ENCODE data around the gene CHI3L2. TPM values are rescaled to one million over a fixed set of nuclear protein-coding genes. Genes with fewer than 3 reads are reported as not detected.

CHI3L2 gene
- total and polyA plus RNA-seq, 2 of the 4 experiments (the other 2 are of a cell fraction), result 0.18 to 0.19 TPM

GRCh38 chr1:111252786-111253185 is 25.3 kb downstream of the CHI3L2 start:
- H4K8ac ChIP-seq (ENCODE audit: low read depth in 2 of 2, low read length in 2 of 2), result no peak overlapping the region
- DNase-seq (no peak), ATAC-seq (ENCODE audit: low read depth) (no peak)
- ChIA-PET CTCF (no interaction called here), POLR2A (ENCODE audit: unreplicated experiment) (no interaction called here)
- in situ Hi-C loops (cut with MboI; ENCODE audit: low sequenced_read_pairs) (no loop called here), intact Hi-C loops (cut with micrococcal nuclease) (loop anchor here (10.0 kb wide), 1 partner anchor 772 kb away; no protein-coding TSS in a partner anchor), dilution Hi-C loops (cut with HindIII; ENCODE audit: low sequenced_read_pairs, unreplicated experiment) (no loop called here)
- WGBS, 2 experiments (ENCODE audit: extremely low coverage in 2 of 2, insufficient read length in 1 of 2), result no CpG with 5 or more reads among the region's 2 CpGs
- H3K4me3 ChIP-seq (ENCODE audit: insufficient read depth, low read depth, low read length), result no peak overlapping the region
- no peaks in the 10 kb centered on the region for H3K4me1 ChIP-seq (ENCODE audit: control insufficient read depth, insufficient read depth, low read length)
- no peak overlapping the region for H3K4me2 ChIP-seq (ENCODE audit: low read depth, low read length)
- H3K9ac ChIP-seq (ENCODE audit: low read depth, low read length), result no peak overlapping the region
- no peak overlapping the region for H3K18ac ChIP-seq (ENCODE audit: low read depth, low read length)
- no peak overlapping the region for H2AK9ac ChIP-seq (replicated peaks; ENCODE audit: low read depth, low read length, poor library complexity)
- H4K91ac ChIP-seq (ENCODE audit: insufficient read depth, low read depth, low read length), result no peak overlapping the region
- no peak overlapping the region for H4K5ac ChIP-seq (ENCODE audit: low read depth, low read length)
- H3K36me3 ChIP-seq (ENCODE audit: control insufficient read depth, insufficient read depth, low read length), result no peaks in the 10 kb centered on the region
- no peaks in the 10 kb centered on the region for H3K9me1 ChIP-seq (ENCODE audit: insufficient read depth, low read length)
- H3K14ac ChIP-seq (replicated peaks; ENCODE audit: low read depth, low read length), result no peak overlapping the region
- H3K23ac ChIP-seq (ENCODE audit: low read depth, low read length), result no peak overlapping the region
- no peaks in the 10 kb centered on the region for H4K20me1 ChIP-seq (ENCODE audit: insufficient read depth, low read length)
- H3K27me3 ChIP-seq (ENCODE audit: control insufficient read depth, insufficient read depth, low read length), result peaks cover 20% of the 10 kb centered on the region
- no peaks in the 10 kb centered on the region for H3K79me1 ChIP-seq (ENCODE audit: low read depth in 1 of 2, low read length in 2 of 2)
- TF ChIP-seq MAFK (IDR thresholded peaks at IDR 0.05; ENCODE audit: low read depth, low read length) (no peak), USF2 (IDR thresholded peaks at IDR 0.05; ENCODE audit: low read depth, low read length) (no peak), BHLHE40 (IDR thresholded peaks at IDR 0.05; ENCODE audit: low read depth, low read length) (no peak), CHD1 (IDR thresholded peaks at IDR 0.05; ENCODE audit: low read depth, low read length) (no peak), RFX5 (IDR thresholded peaks at IDR 0.05; ENCODE audit: low read depth, low read length) (no peak), RAD21 (IDR thresholded peaks at IDR 0.05; ENCODE audit: low read length) (no peak), NFE2L2 (IDR thresholded peaks at IDR 0.05; ENCODE audit: low read depth, low read length) (no peak), SMC3 (IDR thresholded peaks at IDR 0.05; ENCODE audit: low read depth, low read length) (no peak)
- TF ChIP-seq, protein P1, sequence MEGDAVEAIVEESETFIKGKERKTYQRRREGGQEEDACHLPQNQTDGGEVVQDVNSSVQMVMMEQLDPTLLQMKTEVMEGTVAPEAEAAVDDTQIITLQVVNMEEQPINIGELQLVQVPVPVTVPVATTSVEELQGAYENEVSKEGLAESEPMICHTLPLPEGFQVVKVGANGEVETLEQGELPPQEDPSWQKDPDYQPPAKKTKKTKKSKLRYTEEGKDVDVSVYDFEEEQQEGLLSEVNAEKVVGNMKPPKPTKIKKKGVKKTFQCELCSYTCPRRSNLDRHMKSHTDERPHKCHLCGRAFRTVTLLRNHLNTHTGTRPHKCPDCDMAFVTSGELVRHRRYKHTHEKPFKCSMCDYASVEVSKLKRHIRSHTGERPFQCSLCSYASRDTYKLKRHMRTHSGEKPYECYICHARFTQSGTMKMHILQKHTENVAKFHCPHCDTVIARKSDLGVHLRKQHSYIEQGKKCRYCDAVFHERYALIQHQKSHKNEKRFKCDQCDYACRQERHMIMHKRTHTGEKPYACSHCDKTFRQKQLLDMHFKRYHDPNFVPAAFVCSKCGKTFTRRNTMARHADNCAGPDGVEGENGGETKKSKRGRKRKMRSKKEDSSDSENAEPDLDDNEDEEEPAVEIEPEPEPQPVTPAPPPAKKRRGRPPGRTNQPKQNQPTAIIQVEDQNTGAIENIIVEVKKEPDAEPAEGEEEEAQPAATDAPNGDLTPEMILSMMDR (conservative IDR thresholded peaks at IDR 0.05; ENCODE audit: low read depth, low read length), result no peak
- TF ChIP-seq, protein P2, sequence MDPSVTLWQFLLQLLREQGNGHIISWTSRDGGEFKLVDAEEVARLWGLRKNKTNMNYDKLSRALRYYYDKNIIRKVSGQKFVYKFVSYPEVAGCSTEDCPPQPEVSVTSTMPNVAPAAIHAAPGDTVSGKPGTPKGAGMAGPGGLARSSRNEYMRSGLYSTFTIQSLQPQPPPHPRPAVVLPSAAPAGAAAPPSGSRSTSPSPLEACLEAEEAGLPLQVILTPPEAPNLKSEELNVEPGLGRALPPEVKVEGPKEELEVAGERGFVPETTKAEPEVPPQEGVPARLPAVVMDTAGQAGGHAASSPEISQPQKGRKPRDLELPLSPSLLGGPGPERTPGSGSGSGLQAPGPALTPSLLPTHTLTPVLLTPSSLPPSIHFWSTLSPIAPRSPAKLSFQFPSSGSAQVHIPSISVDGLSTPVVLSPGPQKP (IDR thresholded peaks at IDR 0.05; ENCODE audit: borderline replicate concordance, low read depth, low read length), result no peak
- no peak overlapping the region for H3K56ac ChIP-seq (ENCODE audit: extremely low read depth, insufficient read depth, low read length)
- no peak overlapping the region for H3K4ac ChIP-seq (ENCODE audit: low read depth, low read length)
- no peak overlapping the region for H2BK120ac ChIP-seq (ENCODE audit: low read depth, low read length)
- no peak overlapping the region for H3K27ac ChIP-seq (ENCODE audit: insufficient read depth, low read length)
- no peak overlapping the region for H2AFZ ChIP-seq (replicated peaks; ENCODE audit: low read length, poor library complexity)
- no peaks in the 10 kb centered on the region for H3K9me3 ChIP-seq (ENCODE audit: control insufficient read depth, insufficient read depth, low read length)
- H2AK5ac ChIP-seq (ENCODE audit: low read depth, low read length), result no peak overlapping the region
- no peak overlapping the region for H2BK15ac ChIP-seq (ENCODE audit: low read depth, low read length)
- H2BK5ac ChIP-seq (ENCODE audit: low read depth, low read length, poor library complexity, severe bottlenecking), result no peak overlapping the region
- no peak overlapping the region for H2BK20ac ChIP-seq (ENCODE audit: low read depth, low read length)
- no TSS peak for BruUV-seq (replicated peaks)
